Ectodermal cell (in vitro differentiated cells): ENCODE data around the gene RPL13A.
"Not testable (repeated sequence)": the region's sequence is repeated elsewhere in the genome, so short reads cannot be mapped to it uniquely, and the experiment has no call there.

Experiments
- H3K27ac ChIP-seq: 2 replicates; pipeline ENCODE4 v1.7.0; 2013; ENCODE audit warnings: mild to moderate bottlenecking, low read depth, low read length; ENCODE audit not compliant: insufficient read depth, poor library complexity, severe bottlenecking
- H3K27me3 ChIP-seq: 2 replicates; pipeline ENCODE4 v1.7.0; 2013; ENCODE audit warnings: mild to moderate bottlenecking, low read length; ENCODE audit not compliant: insufficient read depth, control insufficient read depth, poor library complexity, severe bottlenecking
- H3K36me3 ChIP-seq: one replicate; pipeline ENCODE4 v1.7.0; 2013; ENCODE audit warnings: low read length; ENCODE audit not compliant: control insufficient read depth, insufficient read depth
- H3K4me1 ChIP-seq: one replicate; pipeline ENCODE4 v1.7.0; 2013; ENCODE audit warnings: low read length; ENCODE audit not compliant: control insufficient read depth, insufficient read depth
- H3K4me3 ChIP-seq: 2 replicates; pipeline ENCODE4 v1.7.0; 2013; ENCODE audit warnings: low read depth, low read length, control low read depth; ENCODE audit not compliant: insufficient read depth
- H3K9me3 ChIP-seq: 2 replicates; pipeline ENCODE4 v1.7.0; 2013; ENCODE audit warnings: mild to moderate bottlenecking, low read length, moderate library complexity; ENCODE audit not compliant: control insufficient read depth
- WGBS, 2 experiments: methylation state at CpG; one replicate each; pipeline ENCODE4 v1.1.7; 2013; ENCODE audit warnings: missing lambda C conversion rate in 2 of 2; 5-methylcytosine and 5-hydroxymethylcytosine counted together

RPL13A gene

DNA sequence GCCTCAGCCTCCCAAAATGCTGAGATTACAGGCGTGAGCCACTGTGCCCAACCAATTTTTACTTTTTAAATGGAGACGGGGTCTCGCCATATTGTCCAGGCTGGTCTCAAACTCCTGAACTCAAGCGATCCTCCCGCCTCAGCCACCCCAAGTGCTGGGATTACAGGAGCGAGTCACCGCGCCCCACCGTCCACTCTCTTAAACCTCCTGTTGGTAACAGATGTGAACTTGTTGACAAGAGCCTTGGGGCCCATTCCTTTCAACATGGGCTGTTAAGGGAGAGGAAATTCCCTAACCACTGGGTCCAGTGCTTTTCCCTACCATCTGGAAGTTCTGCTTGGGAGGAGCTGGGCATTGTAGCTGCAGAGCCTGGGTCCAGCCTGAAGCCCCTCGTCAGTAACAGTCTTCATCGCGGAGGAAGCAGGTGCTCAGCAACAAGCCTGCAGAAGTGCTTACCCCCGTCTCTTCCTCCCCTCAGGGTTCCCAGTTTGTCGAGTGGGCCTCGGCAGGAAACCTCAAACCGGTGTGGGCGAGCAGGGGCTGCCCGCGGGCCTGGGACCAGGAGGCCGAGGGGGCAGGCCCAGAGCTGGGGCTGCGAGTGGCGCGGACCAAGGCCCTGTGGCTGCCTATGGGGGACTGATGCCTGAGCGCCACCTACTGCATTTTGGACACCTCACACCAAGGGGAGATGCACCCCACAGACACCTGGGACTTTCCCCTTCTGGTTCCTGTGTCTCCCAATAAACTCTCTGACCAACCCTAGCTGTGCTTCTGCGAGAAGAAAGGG lies 17.4 kb upstream of the RPL13A start:
- Histone ChIP-seq H3K27me3 (peaks cover 6% of the 10 kb centered on the region), H3K4me1 (peaks cover 6% of the 10 kb centered on the region), H3K36me3 (peaks cover 5% of the 10 kb centered on the region), H3K4me3 (no peak overlapping the region), H3K9me3 (no peaks in the 10 kb centered on the region), H3K27ac (no peak overlapping the region)
- 95% methylated on average over 25 of the region's 25 CpGs for WGBS, 2 experiments

DNA sequence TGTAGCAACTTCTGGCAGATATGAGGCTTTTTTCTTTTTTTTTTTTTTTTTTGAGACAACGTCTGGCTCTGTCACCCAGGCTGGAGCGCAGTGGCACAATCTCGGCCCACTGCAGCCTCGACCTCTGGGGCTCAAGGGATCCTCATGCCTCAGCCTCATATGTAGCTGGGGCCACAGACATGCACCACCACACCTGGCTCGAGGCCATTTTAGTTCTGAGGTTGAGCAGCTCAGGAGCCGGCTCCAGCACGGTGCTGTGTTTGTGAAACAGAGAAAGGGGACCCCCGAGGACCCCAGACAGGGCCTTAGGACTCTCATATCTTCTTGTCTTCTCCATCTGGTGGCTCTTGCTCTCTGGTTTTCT lies 16.8 kb upstream of the RPL13A start:
- no peaks in the 10 kb centered on the region for H3K36me3 ChIP-seq
- H3K4me3 ChIP-seq = no peak overlapping the region
- H3K27ac ChIP-seq = no peak overlapping the region
- H3K4me1 ChIP-seq = peaks cover 6% of the 10 kb centered on the region
- peaks cover 10% of the 10 kb centered on the region for H3K27me3 ChIP-seq
- WGBS, 2 experiments = 93 to 97% methylated on average over 8 of the region's 8 CpGs
- no peaks in the 10 kb centered on the region for H3K9me3 ChIP-seq

DNA sequence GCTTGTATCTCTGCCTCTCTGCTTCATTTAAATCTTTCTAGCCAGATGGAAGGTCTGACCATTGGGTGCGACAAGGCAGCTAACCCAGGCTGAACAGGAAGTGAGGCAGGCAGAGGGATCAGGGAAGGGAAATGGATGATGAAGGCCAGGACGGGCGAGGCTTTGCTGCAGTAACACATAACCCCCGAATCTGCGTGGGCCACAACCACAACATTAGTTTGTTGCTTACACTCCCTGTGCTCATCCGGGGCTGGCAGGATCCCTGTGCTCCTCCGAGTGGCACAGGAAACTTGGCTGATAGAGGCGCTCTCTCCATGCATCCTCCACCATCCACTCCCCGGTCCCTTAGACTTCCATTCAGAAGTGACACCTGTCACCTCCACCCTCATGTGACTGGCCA lies 14.5 kb upstream of the RPL13A start:
- Histone ChIP-seq H3K9me3 (no peaks in the 10 kb centered on the region), H3K4me3 (no peak overlapping the region), H3K4me1 (peaks cover 6% of the 10 kb centered on the region), H3K36me3 (no peaks in the 10 kb centered on the region), H3K27ac (no peak overlapping the region), H3K27me3 (peaks cover 10% of the 10 kb centered on the region)
- WGBS, 2 experiments = 86 to 93% methylated on average over 9 of the region's 9 CpGs

DNA sequence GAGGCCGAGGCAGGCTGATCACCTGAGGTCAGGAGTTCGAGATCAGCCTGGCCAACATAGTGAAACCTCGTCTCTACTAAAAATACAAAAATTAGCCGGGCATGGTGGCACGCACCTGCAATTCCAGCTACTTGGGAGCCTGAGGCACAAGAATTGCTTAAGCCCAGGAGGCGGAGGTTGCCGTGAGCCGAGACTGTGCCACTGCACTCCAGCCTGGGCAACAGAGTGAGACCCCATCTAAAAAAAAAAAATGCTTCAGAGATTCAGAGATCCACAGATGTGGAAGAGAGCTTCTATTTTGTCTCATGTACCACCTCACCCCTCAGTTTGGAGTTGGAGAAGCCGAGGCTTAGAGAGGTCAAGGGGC lies 13.9 kb upstream of the RPL13A start:
- not testable (repeated sequence) for H3K9me3 ChIP-seq, H3K4me1 ChIP-seq, H3K36me3 ChIP-seq, H3K27ac ChIP-seq, H3K4me3 ChIP-seq
- H3K27me3 ChIP-seq = peaks cover 10% of the 10 kb centered on the region
- WGBS, 2 experiments = 82 to 87% methylated on average over 9 of the region's 9 CpGs

DNA sequence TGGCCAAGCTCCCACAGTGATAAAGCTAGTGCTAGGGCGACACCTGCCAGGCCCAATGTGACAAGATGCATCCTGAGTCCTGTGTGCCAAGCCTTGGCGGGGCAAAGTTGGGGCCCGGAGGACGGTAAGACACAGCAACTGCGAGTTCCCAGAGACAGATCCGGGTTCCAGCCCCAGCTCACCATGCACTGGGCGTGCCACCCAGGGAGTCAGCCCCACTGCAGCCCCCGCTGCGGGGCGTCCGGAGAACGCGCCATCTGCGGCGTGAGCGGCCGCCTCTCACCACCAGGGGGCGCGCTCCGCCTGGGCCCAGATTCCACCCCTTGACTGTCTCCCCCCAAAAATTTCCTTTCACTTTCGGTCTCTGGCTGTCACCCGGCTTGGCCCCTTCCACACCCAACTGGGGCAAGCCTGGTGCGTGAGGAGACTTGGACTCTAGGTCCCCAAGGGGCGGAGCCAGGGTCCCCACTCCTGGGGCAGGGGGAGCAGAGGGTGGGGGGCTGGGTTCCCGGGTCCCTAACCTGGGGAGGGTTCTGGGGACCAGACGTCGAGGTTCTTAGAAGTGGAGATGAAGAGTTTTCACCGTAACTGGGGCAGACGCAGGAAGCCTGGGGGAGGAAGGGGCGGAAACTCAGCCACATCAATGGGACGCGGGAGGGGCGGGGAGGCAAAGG lies 13.4 kb upstream of the RPL13A start, which contains the start of gene FLT3LG:
Gene FLT3LG, plus strand, starts transcription at position 348 of the 674 bp plus-strand sequence. CDS start 425 bp downstream, outside the sequence.
- H3K27me3 ChIP-seq = peaks cover 10% of the 10 kb centered on the region
- 15 to 17% methylated on average over 33 of the region's 33 CpGs for WGBS, 2 experiments
- H3K4me1 ChIP-seq = no peaks in the 10 kb centered on the region
- no peaks in the 10 kb centered on the region for H3K9me3 ChIP-seq
- no peaks in the 10 kb centered on the region for H3K36me3 ChIP-seq
- H3K4me3 ChIP-seq = peak within 1 kb of the TSS; percentile 22
- no peak within 1 kb of the TSS for H3K27ac ChIP-seq

DNA sequence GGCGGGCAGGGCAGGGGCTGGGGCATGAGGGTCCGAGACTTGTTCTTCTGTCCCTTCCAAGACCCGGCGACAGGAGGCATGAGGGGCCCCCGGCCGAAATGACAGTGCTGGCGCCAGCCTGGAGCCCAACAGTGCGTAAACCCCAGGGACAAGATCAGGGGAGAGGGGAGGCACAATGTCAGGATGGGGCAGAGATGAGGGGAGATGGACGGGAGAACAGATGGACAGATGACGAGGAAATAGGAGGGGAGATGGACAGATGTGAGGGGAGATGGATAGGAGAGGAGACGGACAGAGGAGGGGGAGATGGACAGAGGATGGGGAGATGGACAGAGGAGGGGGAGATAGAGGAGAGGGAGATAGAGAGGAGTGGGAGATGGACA lies 12.9 kb upstream of the RPL13A start:
- Histone ChIP-seq H3K27me3 (peaks cover 10% of the 10 kb centered on the region), H3K36me3 (no peaks in the 10 kb centered on the region), H3K9me3 (no peaks in the 10 kb centered on the region), H3K4me1 (no peaks in the 10 kb centered on the region), H3K4me3 (peak overlapping the region; percentile 22), H3K27ac (no peak overlapping the region)
- WGBS, 2 experiments = 48% methylated on average over 11 of the region's 11 CpGs

DNA sequence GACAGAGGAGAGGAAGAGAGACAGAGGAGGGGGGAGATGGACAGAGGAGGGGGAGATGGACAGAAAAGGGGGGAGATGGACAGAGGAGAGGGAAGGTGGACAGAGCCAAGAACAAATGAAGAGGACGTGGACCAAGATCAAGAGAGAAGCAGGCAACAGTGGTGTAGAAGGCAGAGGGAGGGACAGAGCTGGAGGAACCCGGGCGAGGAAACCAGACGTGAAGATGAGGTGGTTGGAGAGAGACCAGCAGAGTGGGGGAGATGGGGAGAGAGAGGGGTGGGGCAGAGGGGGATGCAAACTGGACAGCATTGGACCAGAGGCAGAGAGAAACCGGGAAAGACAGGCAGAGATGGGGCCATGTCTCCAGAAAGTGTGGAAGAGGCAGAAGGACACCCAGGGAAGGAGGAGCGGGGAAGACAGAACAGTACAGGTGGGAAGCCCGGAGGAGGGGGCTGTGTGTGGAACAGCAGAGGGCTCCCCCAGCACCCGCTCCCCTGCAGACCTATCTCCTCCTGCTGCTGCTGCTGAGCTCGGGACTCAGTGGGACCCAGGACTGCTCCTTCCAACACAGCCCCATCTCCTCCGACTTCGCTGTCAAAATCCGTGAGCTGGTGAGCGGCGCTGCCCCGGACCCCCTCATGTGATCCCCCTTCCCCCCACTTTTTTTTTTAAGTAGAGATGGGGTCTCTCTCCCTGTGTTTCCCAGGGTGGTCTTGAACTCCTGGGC lies 12.1 kb upstream of the RPL13A start:
- peaks cover 10% of the 10 kb centered on the region for H3K27me3 ChIP-seq
- no peak overlapping the region for H3K27ac ChIP-seq
- no peaks in the 10 kb centered on the region for H3K9me3 ChIP-seq
- H3K36me3 ChIP-seq = no peaks in the 10 kb centered on the region
- no peak overlapping the region for H3K4me3 ChIP-seq
- WGBS, 2 experiments = 85 to 91% methylated on average over 15 of the region's 15 CpGs
- H3K4me1 ChIP-seq = no peaks in the 10 kb centered on the region

DNA sequence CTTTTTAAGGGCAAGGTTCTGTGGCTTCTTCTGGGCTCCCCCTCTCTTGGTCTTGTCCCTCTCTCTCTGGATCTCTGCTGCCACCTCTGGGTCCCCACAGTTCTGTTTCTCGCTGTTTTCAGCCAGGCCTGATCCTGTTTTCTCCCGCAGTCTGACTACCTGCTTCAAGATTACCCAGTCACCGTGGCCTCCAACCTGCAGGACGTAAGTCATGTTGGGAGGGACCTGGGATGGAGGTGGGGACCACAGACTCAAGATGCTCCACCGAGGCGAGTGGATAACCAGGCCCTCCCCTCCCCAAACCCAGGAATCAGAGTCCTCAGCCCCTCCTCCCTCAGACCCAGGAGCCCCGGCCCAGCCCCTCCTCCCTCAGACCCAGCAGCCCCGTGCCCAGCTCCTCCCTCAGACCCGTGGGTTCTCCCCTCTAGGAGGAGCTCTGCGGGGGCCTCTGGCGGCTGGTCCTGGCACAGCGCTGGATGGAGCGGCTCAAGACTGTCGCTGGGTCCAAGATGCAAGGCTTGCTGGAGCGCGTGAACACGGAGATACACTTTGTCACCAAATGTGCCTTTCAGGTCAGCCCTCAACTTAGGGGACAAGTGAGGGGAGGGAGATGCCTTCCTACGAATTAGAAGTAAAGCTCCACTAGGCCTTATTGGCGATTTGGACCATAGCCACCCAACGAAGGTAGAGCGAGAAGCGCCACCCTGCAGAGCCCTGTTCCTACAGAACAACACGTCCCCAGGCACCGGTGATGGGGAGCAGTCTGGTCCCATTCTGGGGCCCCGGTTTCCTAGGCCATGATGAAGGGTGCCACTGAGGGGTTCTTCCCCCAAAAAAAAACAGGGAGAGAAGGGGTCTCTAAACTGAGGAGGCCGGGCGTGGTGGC lies 11.2 kb upstream of the RPL13A start:
- H3K27me3 ChIP-seq = peaks cover 10% of the 10 kb centered on the region
- H3K9me3 ChIP-seq = no peaks in the 10 kb centered on the region
- no peaks in the 10 kb centered on the region for H3K4me1 ChIP-seq
- H3K36me3 ChIP-seq = no peaks in the 10 kb centered on the region
- H3K4me3 ChIP-seq = no peak overlapping the region
- 37 to 38% methylated on average over 27 of the region's 27 CpGs for WGBS, 2 experiments
- no peak overlapping the region for H3K27ac ChIP-seq

DNA sequence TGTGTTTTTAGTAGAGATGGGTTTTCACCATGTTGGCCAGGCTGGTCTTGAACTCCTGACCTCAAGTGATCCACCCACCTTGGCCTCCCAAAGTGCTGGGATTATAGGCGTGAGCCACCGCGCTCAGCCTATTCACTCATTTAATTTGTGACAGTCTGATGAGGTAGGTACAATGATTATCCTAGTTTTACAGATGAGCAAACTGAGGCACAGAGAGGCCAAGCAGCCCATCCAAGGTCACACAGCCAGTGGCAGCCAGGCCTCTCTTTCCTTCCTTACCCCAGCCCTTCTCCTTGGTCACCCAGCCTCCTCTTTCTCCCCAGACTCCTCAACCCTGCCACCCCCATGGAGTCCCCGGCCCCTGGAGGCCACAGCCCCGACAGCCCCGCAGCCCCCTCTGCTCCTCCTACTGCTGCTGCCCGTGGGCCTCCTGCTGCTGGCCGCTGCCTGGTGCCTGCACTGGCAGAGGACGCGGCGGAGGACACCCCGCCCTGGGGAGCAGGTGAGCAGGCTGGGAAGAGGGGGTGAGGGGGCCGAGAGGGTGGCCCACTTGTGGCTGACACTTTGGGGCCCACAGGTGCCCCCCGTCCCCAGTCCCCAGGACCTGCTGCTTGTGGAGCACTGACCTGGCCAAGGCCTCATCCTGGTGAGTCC lies 7.3 kb upstream of the RPL13A start:
- 89 to 90% methylated on average over 14 of the region's 14 CpGs for WGBS, 2 experiments
- Histone ChIP-seq H3K4me3 (no peak overlapping the region), H3K36me3 (no peaks in the 10 kb centered on the region), H3K4me1 (no peaks in the 10 kb centered on the region), H3K27me3 (peaks cover 3% of the 10 kb centered on the region), H3K27ac (no peak overlapping the region), H3K9me3 (no peaks in the 10 kb centered on the region)
